HEK293 (cell line): ENCODE data around the gene CDK8.

Experiments
- BCL11A ChIP-seq: fragments of 450-650 bp; formaldehyde crosslinking; IDR thresholded peaks from 2 replicates; pipeline ENCODE4 v1.5.1; 2016; ENCODE audit warnings: low read depth, missing biosample characterization, missing genetic modification characterization
- IKZF3 ChIP-seq: fragments of 450-650 bp; IDR thresholded peaks from 2 replicates; pipeline ENCODE4 v1.5.0; 2018; ENCODE audit warnings: missing biosample characterization, mild to moderate bottlenecking, missing genetic modification characterization, moderate library complexity
- PRDM10 ChIP-seq: fragments of 450-650 bp; formaldehyde crosslinking; IDR thresholded peaks from 2 replicates; pipeline ENCODE4 v1.5.1; 2016; ENCODE audit warnings: missing biosample characterization, missing genetic modification characterization
- ZNF10 ChIP-seq: fragments of 450-650 bp; formaldehyde crosslinking; IDR thresholded peaks from 2 replicates; pipeline ENCODE4 v1.5.1; 2017; ENCODE audit warnings: missing biosample characterization, missing genetic modification characterization
- ZNF24 ChIP-seq: fragments of 450-650 bp; formaldehyde crosslinking; IDR thresholded peaks from 2 replicates; pipeline ENCODE4 v1.5.1; 2016; ENCODE audit warnings: missing biosample characterization, missing genetic modification characterization
- ZNF335 ChIP-seq: fragments of 450-650 bp; formaldehyde crosslinking; conservative IDR thresholded peaks from 2 replicates; pipeline ENCODE4 v1.5.1; 2016; ENCODE audit warnings: missing biosample characterization, missing genetic modification characterization
- ZNF530 ChIP-seq: fragments of 450-650 bp; formaldehyde crosslinking; IDR thresholded peaks from 2 replicates; pipeline ENCODE4 v1.5.1; 2016; ENCODE audit warnings: low read depth, missing biosample characterization, missing genetic modification characterization
- TF ChIP-seq, protein P1 (sequence below): fragments of 450-650 bp; formaldehyde crosslinking; IDR thresholded peaks from 2 replicates; pipeline ENCODE4 v1.5.1; 2016; ENCODE audit warnings: missing biosample characterization, missing genetic modification characterization

- no peak for TF ChIP-seq IKZF3 (tag by site-specific recombination)
- no peak for TF ChIP-seq ZNF335 (tag by site-specific recombination)
- TF ChIP-seq, protein P1, sequence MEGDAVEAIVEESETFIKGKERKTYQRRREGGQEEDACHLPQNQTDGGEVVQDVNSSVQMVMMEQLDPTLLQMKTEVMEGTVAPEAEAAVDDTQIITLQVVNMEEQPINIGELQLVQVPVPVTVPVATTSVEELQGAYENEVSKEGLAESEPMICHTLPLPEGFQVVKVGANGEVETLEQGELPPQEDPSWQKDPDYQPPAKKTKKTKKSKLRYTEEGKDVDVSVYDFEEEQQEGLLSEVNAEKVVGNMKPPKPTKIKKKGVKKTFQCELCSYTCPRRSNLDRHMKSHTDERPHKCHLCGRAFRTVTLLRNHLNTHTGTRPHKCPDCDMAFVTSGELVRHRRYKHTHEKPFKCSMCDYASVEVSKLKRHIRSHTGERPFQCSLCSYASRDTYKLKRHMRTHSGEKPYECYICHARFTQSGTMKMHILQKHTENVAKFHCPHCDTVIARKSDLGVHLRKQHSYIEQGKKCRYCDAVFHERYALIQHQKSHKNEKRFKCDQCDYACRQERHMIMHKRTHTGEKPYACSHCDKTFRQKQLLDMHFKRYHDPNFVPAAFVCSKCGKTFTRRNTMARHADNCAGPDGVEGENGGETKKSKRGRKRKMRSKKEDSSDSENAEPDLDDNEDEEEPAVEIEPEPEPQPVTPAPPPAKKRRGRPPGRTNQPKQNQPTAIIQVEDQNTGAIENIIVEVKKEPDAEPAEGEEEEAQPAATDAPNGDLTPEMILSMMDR (tag by site-specific recombination), result no peak
- no peak for TF ChIP-seq BCL11A (tag by site-specific recombination)
- TF ChIP-seq ZNF24, result no peak
- TF ChIP-seq ZNF10 (tag by site-specific recombination), result no peak
- TF ChIP-seq PRDM10, result no peak
- TF ChIP-seq ZNF530 (tag by site-specific recombination), result no peak
These were observed 7.8 kb upstream of the CDK8 start for GRCh38 chr13:26246154-26246553.
